Astrocyte (in vitro differentiated cells and primary cell): Measurements from ENCODE around the gene USP31. TPM values are rescaled to one million over a fixed set of nuclear protein-coding genes. Genes with fewer than 3 reads are reported as not detected.

Experiments
- DNase-seq: peaks from one replicate; pipeline ENCODE4 v3.0.0-alpha.2; 2010; ENCODE audit warnings: low read depth
- FAIRE-seq: peaks from 2 replicates; lab custom pipeline; 2011; peaks lifted over from hg19 to GRCh38; lab: Jason Lieb, UNC
- H2AFZ ChIP-seq: 2 replicates; pipeline ENCODE4 v1.6.0; 2012; ENCODE audit warnings: low read depth, low read length, inconsistent platforms
- H3K27ac ChIP-seq: 2 replicates; pipeline ENCODE4 v1.5.1; 2011; ENCODE audit warnings: low read depth, low read length, inconsistent platforms
- H3K27me3 ChIP-seq: 2 replicates; pipeline ENCODE4 v1.6.0; 2011; ENCODE audit warnings: low read length, inconsistent platforms; ENCODE audit not compliant: insufficient read depth
- H3K36me3 ChIP-seq: 2 replicates; pipeline ENCODE4 v1.5.1; 2011; ENCODE audit warnings: low read length, inconsistent platforms; ENCODE audit not compliant: insufficient read depth
- H3K4me1 ChIP-seq: 2 replicates; pipeline ENCODE4 v1.5.1; 2011; ENCODE audit warnings: low read length, inconsistent platforms; ENCODE audit not compliant: insufficient read depth
- H3K4me2 ChIP-seq: 2 replicates; pipeline ENCODE4 v1.6.0; 2012; ENCODE audit warnings: low read length, inconsistent platforms
- H3K4me3 ChIP-seq: 2 replicates; pipeline ENCODE4 v1.5.1; 2011; ENCODE audit warnings: low read depth, mild to moderate bottlenecking, low read length, inconsistent platforms; ENCODE audit not compliant: insufficient read depth
- H3K79me2 ChIP-seq: 2 replicates; pipeline ENCODE4 v1.6.0; 2012; ENCODE audit warnings: mild to moderate bottlenecking, low read length, inconsistent platforms; ENCODE audit not compliant: insufficient read depth
- H3K9ac ChIP-seq: 2 replicates; pipeline ENCODE4 v1.6.0; 2012; ENCODE audit warnings: mild to moderate bottlenecking, low read length, inconsistent platforms
- H3K9me3 ChIP-seq: 2 replicates; pipeline ENCODE4 v1.5.1; 2012; ENCODE audit warnings: low read depth, mild to moderate bottlenecking, low read length, inconsistent platforms; ENCODE audit not compliant: insufficient read depth
- H4K20me1 ChIP-seq: 2 replicates; pipeline ENCODE4 v1.6.0; 2012; ENCODE audit warnings: low read length, inconsistent platforms; ENCODE audit not compliant: insufficient read depth
- H3K27ac Mint-ChIP-seq: one replicate; pipeline ENCODE4 v1.8.0; 2021; ENCODE audit warnings: mild to moderate bottlenecking, mixed read lengths; ENCODE audit not compliant: unreplicated experiment
- H3K27me3 Mint-ChIP-seq: one replicate; pipeline ENCODE4 v1.8.0; 2021; ENCODE audit warnings: low read depth, mixed read lengths; ENCODE audit not compliant: unreplicated experiment
- H3K36me3 Mint-ChIP-seq: one replicate; pipeline ENCODE4 v1.8.0; 2021; ENCODE audit warnings: low read depth, mixed read lengths; ENCODE audit not compliant: unreplicated experiment
- H3K4me1 Mint-ChIP-seq: one replicate; pipeline ENCODE4 v1.8.0; 2021; ENCODE audit warnings: low read depth, mixed read lengths; ENCODE audit not compliant: unreplicated experiment
- H3K4me3 Mint-ChIP-seq: one replicate; pipeline ENCODE4 v1.8.0; 2021; ENCODE audit warnings: mild to moderate bottlenecking, moderate library complexity, mixed read lengths; ENCODE audit not compliant: unreplicated experiment
- H3K9me3 Mint-ChIP-seq: one replicate; pipeline ENCODE4 v1.8.0; 2021; ENCODE audit warnings: mild to moderate bottlenecking, mixed read lengths; ENCODE audit not compliant: unreplicated experiment
- EZH2 ChIP-seq: IDR thresholded peaks from 2 replicates; pipeline ENCODE4 v1.6.1; 2012; ENCODE audit warnings: mild to moderate bottlenecking, low read length, inconsistent platforms; ENCODE audit not compliant: insufficient read depth
- total RNA-seq: library from RNA; stranded (reverse); gene quantifications from 2 replicates; pipeline ENCODE4 v1.2.1, GENCODE V29; 2021
- TF ChIP-seq, protein P1 (sequence below): IDR thresholded peaks from 2 replicates; pipeline ENCODE4 v1.5.1; 2011; ENCODE audit warnings: low read depth, mild to moderate bottlenecking, inconsistent platforms, low read length, moderate library complexity; ENCODE audit not compliant: insufficient read depth

USP31 gene
- total RNA-seq, 1 donor from 2014 or later, result 9.4 TPM

DNA sequence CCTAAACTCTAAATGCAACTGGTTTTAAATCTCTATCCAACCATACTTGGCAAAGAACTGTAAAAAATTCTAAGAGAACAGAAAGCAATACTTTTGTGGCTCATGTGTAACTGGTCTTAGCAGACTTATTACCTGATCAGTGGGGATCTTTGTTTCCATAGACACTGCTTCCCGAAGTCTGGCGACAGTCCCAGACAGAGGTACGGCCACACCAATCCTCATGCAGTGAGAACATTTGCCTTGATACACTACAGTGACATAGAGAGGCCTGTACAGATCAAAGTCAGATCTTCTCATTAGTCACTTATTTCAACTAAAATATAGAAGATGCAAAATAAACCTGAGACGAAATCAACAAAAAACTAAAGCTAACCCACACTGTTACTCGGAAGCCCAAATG lies 43.9 kb downstream of the USP31 start:
- H3K36me3 ChIP-seq, result peaks cover 6% of the 10 kb centered on the region
- H3K9ac ChIP-seq, result no peak overlapping the region
- H3K4me3 Mint-ChIP-seq, result no peak overlapping the region
- no peak for DNase-seq
- FAIRE-seq, result no peak
- peaks cover 14% of the 10 kb centered on the region for H3K79me2 ChIP-seq
- no peak overlapping the region for H3K27ac ChIP-seq
- H2AFZ ChIP-seq, result no peak overlapping the region
- H4K20me1 ChIP-seq, result peaks cover 13% of the 10 kb centered on the region
- H3K4me3 ChIP-seq, result no peak overlapping the region
- no peak overlapping the region for H3K4me2 ChIP-seq
- no peaks in the 10 kb centered on the region for H3K27me3 Mint-ChIP-seq
- H3K36me3 Mint-ChIP-seq, result peaks cover 9% of the 10 kb centered on the region
- H3K9me3 ChIP-seq, result no peaks in the 10 kb centered on the region
- no peak overlapping the region for H3K27ac Mint-ChIP-seq
- no peaks in the 10 kb centered on the region for H3K9me3 Mint-ChIP-seq
- TF ChIP-seq, protein P1, sequence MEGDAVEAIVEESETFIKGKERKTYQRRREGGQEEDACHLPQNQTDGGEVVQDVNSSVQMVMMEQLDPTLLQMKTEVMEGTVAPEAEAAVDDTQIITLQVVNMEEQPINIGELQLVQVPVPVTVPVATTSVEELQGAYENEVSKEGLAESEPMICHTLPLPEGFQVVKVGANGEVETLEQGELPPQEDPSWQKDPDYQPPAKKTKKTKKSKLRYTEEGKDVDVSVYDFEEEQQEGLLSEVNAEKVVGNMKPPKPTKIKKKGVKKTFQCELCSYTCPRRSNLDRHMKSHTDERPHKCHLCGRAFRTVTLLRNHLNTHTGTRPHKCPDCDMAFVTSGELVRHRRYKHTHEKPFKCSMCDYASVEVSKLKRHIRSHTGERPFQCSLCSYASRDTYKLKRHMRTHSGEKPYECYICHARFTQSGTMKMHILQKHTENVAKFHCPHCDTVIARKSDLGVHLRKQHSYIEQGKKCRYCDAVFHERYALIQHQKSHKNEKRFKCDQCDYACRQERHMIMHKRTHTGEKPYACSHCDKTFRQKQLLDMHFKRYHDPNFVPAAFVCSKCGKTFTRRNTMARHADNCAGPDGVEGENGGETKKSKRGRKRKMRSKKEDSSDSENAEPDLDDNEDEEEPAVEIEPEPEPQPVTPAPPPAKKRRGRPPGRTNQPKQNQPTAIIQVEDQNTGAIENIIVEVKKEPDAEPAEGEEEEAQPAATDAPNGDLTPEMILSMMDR, result no peak
- TF ChIP-seq EZH2, result no peak
- H3K27me3 ChIP-seq, result no peaks in the 10 kb centered on the region
- no peaks in the 10 kb centered on the region for H3K4me1 ChIP-seq
- H3K4me1 Mint-ChIP-seq, result peaks cover 2% of the 10 kb centered on the region

DNA sequence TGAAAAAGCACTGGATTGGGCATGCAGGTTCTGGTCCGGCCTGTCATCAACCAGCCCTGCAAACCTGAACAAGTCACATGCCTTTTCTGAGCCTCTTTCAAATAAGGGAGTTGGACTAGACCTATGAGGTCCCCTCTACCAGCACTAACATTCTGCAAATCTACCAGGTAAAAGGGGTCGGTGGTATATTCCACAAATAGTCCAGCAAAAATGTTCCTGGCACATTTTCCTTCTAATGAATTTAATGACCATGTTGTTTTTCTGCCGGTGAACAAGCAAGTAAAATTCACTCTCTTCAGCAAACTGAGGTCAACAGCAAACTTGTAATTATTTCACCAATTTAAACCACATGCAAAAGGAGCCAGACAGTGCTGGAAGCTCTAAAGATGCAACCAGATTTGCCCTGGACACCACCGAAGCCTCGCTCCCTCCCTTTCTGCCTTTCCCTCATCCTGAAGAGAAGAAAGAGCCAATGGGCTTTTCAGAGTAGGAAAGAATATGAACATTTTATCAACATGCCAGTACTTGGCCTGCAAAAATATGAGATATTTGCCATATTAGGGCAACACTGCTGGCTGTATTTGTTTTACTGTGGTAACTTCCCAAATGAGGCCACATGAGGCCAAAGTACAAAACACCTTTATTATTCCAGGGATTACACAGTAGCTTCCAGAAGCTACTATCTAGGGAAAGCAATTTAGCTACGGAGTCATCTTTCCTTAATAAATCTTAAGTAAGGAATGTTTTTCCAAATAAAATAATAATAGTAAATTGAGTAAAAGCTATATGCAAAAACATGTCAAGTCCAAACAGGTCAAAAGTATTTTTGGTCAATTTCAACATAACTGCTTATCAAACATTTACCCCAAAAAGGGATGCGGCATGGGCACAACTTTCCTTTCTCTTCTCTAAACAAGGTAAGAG lies 45.0 kb downstream of the USP31 start:
- Histone ChIP-seq H3K4me1 (no peaks in the 10 kb centered on the region), H2AFZ (no peak overlapping the region), H3K27me3 (no peaks in the 10 kb centered on the region), H3K27ac (no peak overlapping the region), H3K4me2 (no peak overlapping the region), H3K9me3 (no peaks in the 10 kb centered on the region), H3K4me3 (no peak overlapping the region), H3K9ac (no peak overlapping the region), H3K79me2 (peaks cover 5% of the 10 kb centered on the region), H4K20me1 (peaks cover 11% of the 10 kb centered on the region), H3K36me3 (peaks cover 9% of the 10 kb centered on the region)
- no peak overlapping the region for H3K4me3 Mint-ChIP-seq
- no peak for TF ChIP-seq EZH2
- TF ChIP-seq, protein P1, result no peak
- DNase-seq, result no peak
- H3K27me3 Mint-ChIP-seq, result no peaks in the 10 kb centered on the region
- no peak overlapping the region for H3K27ac Mint-ChIP-seq
- H3K9me3 Mint-ChIP-seq, result no peaks in the 10 kb centered on the region
- no peak for FAIRE-seq
- peaks cover 9% of the 10 kb centered on the region for H3K36me3 Mint-ChIP-seq
- H3K4me1 Mint-ChIP-seq, result peaks cover 2% of the 10 kb centered on the region

DNA sequence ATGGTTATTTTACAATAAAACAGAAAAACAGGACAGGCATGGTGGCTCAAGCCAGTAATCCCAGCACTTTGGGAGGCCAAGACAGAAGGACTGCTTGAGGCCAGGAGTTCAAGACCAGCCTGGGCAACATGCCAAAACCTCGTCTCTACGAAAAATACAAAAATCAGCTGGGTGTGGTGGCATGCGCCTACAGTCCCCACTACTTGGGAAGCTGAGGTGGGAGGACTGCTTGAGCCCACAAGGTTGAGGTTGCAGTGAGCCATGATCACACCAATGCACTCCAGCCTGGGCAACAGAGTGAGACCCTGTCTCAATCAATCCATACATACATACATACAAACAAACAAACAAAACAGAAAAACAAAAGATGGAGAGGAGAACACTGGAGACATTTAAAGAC lies 45.6 kb downstream of the USP31 start:
- H2AFZ ChIP-seq, result no peak overlapping the region
- no peaks in the 10 kb centered on the region for H3K4me1 ChIP-seq
- H3K4me2 ChIP-seq, result no peak overlapping the region
- FAIRE-seq, result no peak
- peaks cover 3% of the 10 kb centered on the region for H3K79me2 ChIP-seq
- Mint-ChIP-seq H3K27me3 (no peaks in the 10 kb centered on the region), H3K9me3 (peaks cover 4% of the 10 kb centered on the region), H3K36me3 (peaks cover 12% of the 10 kb centered on the region), H3K27ac (no peak overlapping the region), H3K4me3 (no peak overlapping the region), H3K4me1 (peaks cover 2% of the 10 kb centered on the region)
- H3K27ac ChIP-seq, result no peak overlapping the region
- no peak for TF ChIP-seq EZH2
- TF ChIP-seq, protein P1, result no peak
- no peak overlapping the region for H3K4me3 ChIP-seq
- DNase-seq, result no peak
- no peaks in the 10 kb centered on the region for H3K9me3 ChIP-seq
- no peak overlapping the region for H3K9ac ChIP-seq
- H3K27me3 ChIP-seq, result no peaks in the 10 kb centered on the region
- H3K36me3 ChIP-seq, result peaks cover 9% of the 10 kb centered on the region
- peaks cover 11% of the 10 kb centered on the region for H4K20me1 ChIP-seq
